ENCODE measurements around the gene CBX4. TPM values are rescaled to one million over a fixed set of nuclear protein-coding genes. Genes with fewer than 3 reads are reported as not detected.

Gene CBX4
- total RNA-seq, 1 experiment from 2014 or later, result 6.2 TPM

DNA sequence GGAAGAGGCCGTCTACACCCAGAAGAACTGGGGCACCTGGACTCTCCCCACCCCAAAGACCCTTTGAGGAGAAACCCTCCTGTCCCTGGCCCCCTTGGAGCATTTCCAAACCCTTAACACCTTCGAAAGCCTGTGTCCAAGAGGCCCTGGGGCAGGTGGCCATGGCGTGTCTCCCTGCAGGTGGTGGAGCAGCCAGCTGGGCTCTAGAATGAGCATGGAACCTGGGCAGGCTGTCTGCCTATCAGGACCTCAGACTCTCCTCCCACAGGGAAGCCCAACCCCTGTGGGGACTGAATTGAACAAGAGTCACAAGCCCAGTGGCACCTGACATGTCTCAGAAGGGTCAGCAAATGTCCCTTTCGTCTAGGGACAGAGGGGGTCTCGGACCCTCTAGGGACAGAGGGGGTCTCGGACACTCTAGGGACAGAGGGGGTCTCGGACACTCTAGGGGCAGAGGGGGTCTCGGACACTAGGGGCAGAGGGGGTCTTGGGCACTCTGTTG lies 8.4 kb downstream of the CBX4 start:
- H2BK12ac ChIP-seq (ENCODE audit: insufficient read length, low read depth, low read length), result no peak overlapping the region
- H2BK15ac ChIP-seq (ENCODE audit: low read depth, low read length), result no peak overlapping the region
- no peaks in the 10 kb centered on the region for H3K79me1 ChIP-seq (ENCODE audit: insufficient read depth, low read depth, low read length, poor library complexity, severe bottlenecking)
- H3K23ac ChIP-seq (ENCODE audit: insufficient read length, low read depth, low read length), result no peak overlapping the region
- Mint-ChIP-seq H3K4me3 (no peak overlapping the region; a peak in 1 of 5 replicates), H3K9me3 (peaks cover 4 to 6% of the 10 kb centered on the region in 2 experiments; a peak in 3 of 5 replicates), H3K27me3 (ENCODE audit: low read depth) (peaks cover 99% of the 10 kb centered on the region), H3K36me3 (ENCODE audit: insufficient read depth in 1 of 3, low read depth in 3 of 3) (no peaks in the 10 kb centered on the region), H3K4me1 (peaks cover 24 to 38% of the 10 kb centered on the region in 2 experiments), H3K27ac (no peak overlapping the region)
- H3K4me1 ChIP-seq (ENCODE audit: insufficient read depth, low read length), result peaks cover 2% of the 10 kb centered on the region; the same call in 1 of the 2 replicates
- no peak overlapping the region for H2AK5ac ChIP-seq (ENCODE audit: insufficient read length, low read length)
- H2BK120ac ChIP-seq (ENCODE audit: low read depth, low read length, poor library complexity, severe bottlenecking), result no peak overlapping the region
- no peak overlapping the region for H3K14ac ChIP-seq (ENCODE audit: insufficient read depth, low read length)
- no peak overlapping the region for H4K5ac ChIP-seq (ENCODE audit: insufficient read length, low read depth, low read length)
- H2BK5ac ChIP-seq (ENCODE audit: insufficient read length, low read length), result no peak overlapping the region
- no peak overlapping the region for H4K8ac ChIP-seq (replicated peaks; ENCODE audit: insufficient read length, low read depth, low read length)
- no peak overlapping the region for H3K9ac ChIP-seq (ENCODE audit: extremely low read depth, insufficient read length, low read length)
- DNase-seq, result no peak
- H3K79me2 ChIP-seq (ENCODE audit: insufficient read depth, low read length), result no peaks in the 10 kb centered on the region
- no peak overlapping the region for H4K91ac ChIP-seq (ENCODE audit: insufficient read length, low read depth, low read length)
- no peaks in the 10 kb centered on the region for H3K9me3 ChIP-seq (ENCODE audit: control insufficient read depth, low read depth, low read length)
- no peak overlapping the region for H3K56ac ChIP-seq (ENCODE audit: insufficient read length, low read depth, low read length)
- H3K23me2 ChIP-seq (ENCODE audit: insufficient read length, low read depth, low read length, poor library complexity, severe bottlenecking), result peaks cover 12% of the 10 kb centered on the region
- H3K27ac ChIP-seq (ENCODE audit: insufficient read length, low read depth, low read length), result no peak overlapping the region
- H4K20me1 ChIP-seq (ENCODE audit: control insufficient read depth, insufficient read depth, insufficient read length), result no peaks in the 10 kb centered on the region
- TF ChIP-seq, protein P1, sequence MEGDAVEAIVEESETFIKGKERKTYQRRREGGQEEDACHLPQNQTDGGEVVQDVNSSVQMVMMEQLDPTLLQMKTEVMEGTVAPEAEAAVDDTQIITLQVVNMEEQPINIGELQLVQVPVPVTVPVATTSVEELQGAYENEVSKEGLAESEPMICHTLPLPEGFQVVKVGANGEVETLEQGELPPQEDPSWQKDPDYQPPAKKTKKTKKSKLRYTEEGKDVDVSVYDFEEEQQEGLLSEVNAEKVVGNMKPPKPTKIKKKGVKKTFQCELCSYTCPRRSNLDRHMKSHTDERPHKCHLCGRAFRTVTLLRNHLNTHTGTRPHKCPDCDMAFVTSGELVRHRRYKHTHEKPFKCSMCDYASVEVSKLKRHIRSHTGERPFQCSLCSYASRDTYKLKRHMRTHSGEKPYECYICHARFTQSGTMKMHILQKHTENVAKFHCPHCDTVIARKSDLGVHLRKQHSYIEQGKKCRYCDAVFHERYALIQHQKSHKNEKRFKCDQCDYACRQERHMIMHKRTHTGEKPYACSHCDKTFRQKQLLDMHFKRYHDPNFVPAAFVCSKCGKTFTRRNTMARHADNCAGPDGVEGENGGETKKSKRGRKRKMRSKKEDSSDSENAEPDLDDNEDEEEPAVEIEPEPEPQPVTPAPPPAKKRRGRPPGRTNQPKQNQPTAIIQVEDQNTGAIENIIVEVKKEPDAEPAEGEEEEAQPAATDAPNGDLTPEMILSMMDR (conservative IDR thresholded peaks at IDR 0.05), result no peak
- H3K4ac ChIP-seq (ENCODE audit: low read depth, low read length), result no peak overlapping the region
- H3K4me2 ChIP-seq (ENCODE audit: insufficient read depth, insufficient read length, low read length), result no peak overlapping the region
- H3K18ac ChIP-seq (ENCODE audit: insufficient read length, low read depth, low read length), result no peak overlapping the region
- no peak overlapping the region for H3T11ph ChIP-seq (ENCODE audit: low read length)
- H2BK20ac ChIP-seq (ENCODE audit: low read depth, low read length, poor library complexity, severe bottlenecking), result no peak overlapping the region
- H3K27me3 ChIP-seq (ENCODE audit: insufficient read depth, low read length), result peaks cover 66% of the 10 kb centered on the region
- no CpG with 5 or more reads among the region's 8 CpGs for WGBS (ENCODE audit: extremely low coverage, insufficient read length, low lambda C conversion rate)
- H2AFZ ChIP-seq (ENCODE audit: low read length), result no peak overlapping the region

All from H9 (cell line).